Peyer's patch (tissue), 4 donors: ENCODE measurements around the gene APH1B. TPM values are rescaled to one million over a fixed set of nuclear protein-coding genes. Genes with fewer than 3 reads are reported as not detected.

Experiments used
- DNase-seq, 3 donors: peaks; one replicate each; pipeline ENCODE4 v3.0.0-alpha.2; 2017 to 2019
- H3K27ac ChIP-seq, 4 donors: fragments of 200-600 bp; sonication (generic); one replicate each; pipeline ENCODE4 v1.5.1; 2016 to 2019
- H3K27me3 ChIP-seq, 2 donors: fragments of 200-600 bp; sonication (generic); one replicate each; pipeline ENCODE4 v1.5.1; 2019
- H3K36me3 ChIP-seq, 3 donors: fragments of 200-600 bp; sonication (generic); one replicate each; pipeline ENCODE4 v1.5.1; 2016 to 2019
- H3K4me1 ChIP-seq, 4 donors: fragments of 200-600 bp; sonication (generic); one replicate each; pipeline ENCODE4 v1.5.1; 2016 to 2019
- H3K4me3 ChIP-seq, 4 donors: fragments of 200-600 bp; sonication (generic); 1 replicate in 3 of 4; 2 replicates in 1 of 4; pipeline ENCODE4 v1.5.1; 2016 to 2019; ENCODE audit warnings: mild to moderate bottlenecking in 1 of 4
- H3K9me3 ChIP-seq, 4 donors: fragments of 200-600 bp; sonication (generic); one replicate each; pipeline ENCODE4 v1.5.1; 2016 to 2019; ENCODE audit warnings: mild to moderate bottlenecking in 1 of 4
- CTCF ChIP-seq, 6 experiments: fragments of 450-650 bp in 4 of 6; fragments of 200-600 bp in 2 of 6; sonication (generic) in 1 of 6; IDR thresholded peaks; one replicate each; pipeline ENCODE4 v1.5.1; 2017 to 2019; ENCODE audit warnings: antibody characterized with exemption in 6 of 6, mild to moderate bottlenecking in 3 of 6, moderate library complexity in 1 of 6
- POLR2A ChIP-seq, 2 donors: fragments of 450-650 bp; IDR thresholded peaks; one replicate each; pipeline ENCODE4 v1.5.1; 2017; ENCODE audit warnings: antibody characterized with exemption in 2 of 2, mild to moderate bottlenecking in 2 of 2, moderate library complexity in 2 of 2
- total RNA-seq, 4 donors: library from RNA; depleted of rRNA; stranded (reverse); fragments of >200 nt; gene quantifications; one replicate each; pipeline ENCODE4 v1.1.0, GENCODE V29; 2016

APH1B gene
- total RNA-seq, 4 donors from 2014 or later, result 3.3 to 4.8 (median 3.9) TPM

GRCh38 chr15:63331456-63331855 lies 54.1 kb downstream of the APH1B start:
- no peak for DNase-seq
- Histone ChIP-seq H3K4me1 (no peaks in the 10 kb centered on the region), H3K27me3 (no peaks in the 10 kb centered on the region), H3K4me3 (no peak overlapping the region), H3K9me3 (no peaks in the 10 kb centered on the region), H3K36me3 (no peaks in the 10 kb centered on the region), H3K27ac (no peak overlapping the region)
- TF ChIP-seq CTCF (IDR thresholded peaks at IDR 0.05), result no peak
- no peak for TF ChIP-seq POLR2A (IDR thresholded peaks at IDR 0.05)

- H3K4me1 ChIP-seq, result no peaks in the 10 kb centered on the region
- no peak overlapping the region for H3K27ac ChIP-seq
- no peak for TF ChIP-seq CTCF (IDR thresholded peaks at IDR 0.05)
- no peak for TF ChIP-seq POLR2A (IDR thresholded peaks at IDR 0.05)
- H3K9me3 ChIP-seq, result no peaks in the 10 kb centered on the region
- H3K36me3 ChIP-seq, result peaks cover 0 to 8% (median 0%) of the 10 kb centered on the region in 3 donors
- H3K27me3 ChIP-seq, result no peaks in the 10 kb centered on the region
- no peak for DNase-seq
- H3K4me3 ChIP-seq, result no peak overlapping the region
Measured at GRCh38 chr15:63332367-63333124, 55.1 kb downstream of the APH1B start.

- no peaks in the 10 kb centered on the region for H3K4me1 ChIP-seq
- no peaks in the 10 kb centered on the region for H3K27me3 ChIP-seq
- no peak overlapping the region for H3K4me3 ChIP-seq
- H3K36me3 ChIP-seq, result peaks cover 0 to 14% (median 0%) of the 10 kb centered on the region in 3 donors
- no peak for DNase-seq
- no peaks in the 10 kb centered on the region for H3K9me3 ChIP-seq
- H3K27ac ChIP-seq, result no peak overlapping the region
- no peak for TF ChIP-seq POLR2A (IDR thresholded peaks at IDR 0.05)
- TF ChIP-seq CTCF (IDR thresholded peaks at IDR 0.05), result no peak
Measured at GRCh38 chr15:63334821-63335220, 57.4 kb downstream of the APH1B start.

- Histone ChIP-seq H3K9me3 (no peaks in the 10 kb centered on the region), H3K4me3 (no peak overlapping the region), H3K4me1 (no peaks in the 10 kb centered on the region), H3K27ac (no peak overlapping the region), H3K36me3 (peaks cover 0 to 18% (median 0%) of the 10 kb centered on the region in 3 donors), H3K27me3 (no peaks in the 10 kb centered on the region)
- TF ChIP-seq POLR2A (IDR thresholded peaks at IDR 0.05) (no peak), CTCF (IDR thresholded peaks at IDR 0.05) (no peak)
- no peak for DNase-seq
Measured at GRCh38 chr15:63335543-63336240, 58.3 kb downstream of the APH1B start.

- H3K27me3 ChIP-seq, result no peaks in the 10 kb centered on the region
- H3K27ac ChIP-seq, result no peak overlapping the region
- no peaks in the 10 kb centered on the region for H3K4me1 ChIP-seq
- no peak overlapping the region for H3K4me3 ChIP-seq
- H3K9me3 ChIP-seq, result no peaks in the 10 kb centered on the region
- H3K36me3 ChIP-seq, result peaks cover 0 to 18% (median 0%) of the 10 kb centered on the region in 3 donors
- no peak for DNase-seq
- no peak for TF ChIP-seq CTCF (IDR thresholded peaks at IDR 0.05)
- no peak for TF ChIP-seq POLR2A (IDR thresholded peaks at IDR 0.05)
Measured at GRCh38 chr15:63337046-63337445, 59.6 kb downstream of the APH1B start.
